H1 (cell line): ENCODE data around the gene SH3GL2. TPM values are rescaled to one million over a fixed set of nuclear protein-coding genes. Genes with fewer than 3 reads are reported as not detected.

Experiments
- EZH2 ChIP-seq: fragments of 200-600 bp; sonication (generic); IDR thresholded peaks from 2 replicates; pipeline ENCODE4 v1.7.1; 2012; ENCODE audit warnings: low read depth, mild to moderate bottlenecking, moderate library complexity, low read length, inconsistent platforms; ENCODE audit not compliant: severe bottlenecking
- GABPA ChIP-seq: IDR thresholded peaks from 2 replicates; pipeline ENCODE4 v1.6.1; 2011; ENCODE audit warnings: mild to moderate bottlenecking, low read length, moderate library complexity, borderline replicate concordance; ENCODE audit not compliant: insufficient read depth
- RXRA ChIP-seq: IDR thresholded peaks from 2 replicates; pipeline ENCODE4 v1.6.1; 2011; ENCODE audit warnings: low read depth, mild to moderate bottlenecking, low read length, moderate library complexity; ENCODE audit not compliant: insufficient read depth
- polyA plus RNA-seq, 7 experiments: library from polyadenylated mRNA; depleted of rRNA in 3 of 7; stranded (reverse) in 5 of 7; unstranded in 2 of 7; fragments of >200 nt in 5 of 7; fragments of 200-250 nt in 2 of 7; gene quantifications; 1 replicate in 5 of 7; 2 replicates in 1 of 7; 4 replicates in 1 of 7; pipeline versions ENCODE4 v1.2.1 to v1.2.3, GENCODE V29; 2011 to 2013; ENCODE audit warnings: missing spikeins in 2 of 7, mixed read lengths in 2 of 7
- total RNA-seq: library from RNA; stranded (reverse); fragmentation: NEBNext Ultra II Directional; extraction: Animal tissue kit (Norgen Biotek cat#: 25700); gene quantifications from 2 replicates; pipeline ENCODE4 v1.2.1, GENCODE V29; 2021

Gene SH3GL2
- total and polyA plus RNA-seq, 2 of the 8 experiments (the other 6 are each of a cell fraction or from before 2014, with no cell fraction given), result 4.7 to 5.3 TPM

GRCh38 chr9:17742067-17742466 is 163.2 kb downstream of the SH3GL2 start (continued):
- TF ChIP-seq RXRA, result no peak
- no peak for TF ChIP-seq EZH2
- no peak for TF ChIP-seq GABPA
